Retina (tissue), 1 donor: Measurements from ENCODE around the gene CXCL1.

Experiments
- DNase-seq: peaks from one replicate; pipeline ENCODE4 v3.0.0-alpha.2; 2016

Gene CXCL1

GRCh38 chr4:73869130-73870055, at the start of gene CXCL1:
TSS of gene CXCL1 (plus strand) at chr4:73869393. CDS start at chr4:73869471, 78 bp downstream.
- DNase-seq: peak; percentile 83

- no peak for DNase-seq
Measured at GRCh38 chr4:73821325-73821724, 47.9 kb upstream of the CXCL1 start.

- no peak for DNase-seq
Measured at GRCh38 chr4:73822389-73822788, 46.8 kb upstream of the CXCL1 start.

- DNase-seq: no peak
Measured at GRCh38 chr4:73822812-73823504, 46.2 kb upstream of the CXCL1 start.

GRCh38 chr4:73823760-73824159, 45.4 kb upstream of the CXCL1 start:
- no peak for DNase-seq

- DNase-seq: no peak
Measured at GRCh38 chr4:73828956-73829355, 40.2 kb upstream of the CXCL1 start.

- DNase-seq: no peak
Measured at GRCh38 chr4:73831569-73831968, 37.6 kb upstream of the CXCL1 start.

GRCh38 chr4:73832651-73833237, 36.4 kb upstream of the CXCL1 start:
- no peak for DNase-seq

- DNase-seq: peak; percentile 76
Measured at GRCh38 chr4:73836373-73837279, 32.6 kb upstream of the CXCL1 start, which contains the start of gene CXCL6. TSS of gene CXCL6 (plus strand) at chr4:73836678. CDS start at chr4:73836751, 73 bp downstream.

GRCh38 chr4:73839071-73839470, 30.1 kb upstream of the CXCL1 start:
- no peak for DNase-seq

GRCh38 chr4:73839715-73840114, 29.5 kb upstream of the CXCL1 start:
- DNase-seq: no peak

GRCh38 chr4:73841243-73841925, 27.8 kb upstream of the CXCL1 start:
- DNase-seq: no peak

- no peak for DNase-seq
Measured at GRCh38 chr4:73842696-73843095, 26.5 kb upstream of the CXCL1 start.

- DNase-seq: no peak
Measured at GRCh38 chr4:73843369-73843768, 25.8 kb upstream of the CXCL1 start.

- no peak for DNase-seq
Measured at GRCh38 chr4:73844345-73844744, 24.8 kb upstream of the CXCL1 start.

- no peak for DNase-seq
Measured at GRCh38 chr4:73844806-73845205, 24.4 kb upstream of the CXCL1 start.

GRCh38 chr4:73847526-73848182, 21.5 kb upstream of the CXCL1 start:
- no peak for DNase-seq

GRCh38 chr4:73848183-73848777, 20.9 kb upstream of the CXCL1 start:
- no peak for DNase-seq

GRCh38 chr4:73850261-73850970, 18.8 kb upstream of the CXCL1 start:
- no peak for DNase-seq

- DNase-seq: no peak
Measured at GRCh38 chr4:73851293-73851692, 17.9 kb upstream of the CXCL1 start.
